DMS114 treated with DMSO at 0.1 percent for 48 hours (cell line): ENCODE results near the gene NT5DC3.

Experiments
- DNase-seq: peaks from one replicate; lab custom pipeline; 2025; ENCODE audit not compliant: unreplicated experiment; lab: John Stamatoyannopoulos, UW

Gene NT5DC3

DNA sequence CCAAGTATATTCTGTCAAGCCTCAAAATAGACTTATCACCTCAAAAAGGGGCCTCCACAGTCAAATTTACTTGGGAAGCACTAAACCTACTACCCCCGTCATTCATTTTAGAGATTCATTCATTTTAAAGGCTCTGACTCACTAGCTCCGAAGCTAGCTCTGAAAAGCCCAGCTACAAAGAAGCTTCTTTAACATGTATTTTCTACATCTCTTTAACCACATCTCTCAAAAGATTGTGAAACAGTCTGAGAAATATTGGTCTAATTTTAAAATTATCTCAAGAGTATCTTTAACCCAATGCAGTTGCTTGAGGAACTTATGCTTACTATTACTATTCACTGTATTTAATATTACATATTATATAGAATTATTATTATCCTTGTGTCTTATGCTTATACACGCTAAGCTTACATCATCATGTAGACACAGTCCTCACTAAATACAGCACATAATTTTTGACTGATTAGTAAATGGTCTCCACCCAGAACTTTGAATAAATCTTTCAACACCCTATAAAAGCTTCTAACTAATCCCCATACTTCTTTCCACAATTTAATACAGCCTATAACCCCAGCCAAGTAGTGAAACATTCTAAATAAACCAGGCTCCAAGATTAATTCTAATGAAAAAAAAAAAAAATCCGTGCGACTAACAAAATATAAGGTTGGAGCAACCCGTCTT, 7.8 kb downstream of the NT5DC3 start:
- no peak for DNase-seq

GRCh38 chr12:103832048-103832997, 8.7 kb downstream of the NT5DC3 start:
- DNase-seq = no peak

GRCh38 chr12:103830730-103831320, 10.2 kb downstream of the NT5DC3 start:
- no peak for DNase-seq

- DNase-seq = no peak
Observed at GRCh38 chr12:103830025-103830725, 10.9 kb downstream of the NT5DC3 start.

DNA sequence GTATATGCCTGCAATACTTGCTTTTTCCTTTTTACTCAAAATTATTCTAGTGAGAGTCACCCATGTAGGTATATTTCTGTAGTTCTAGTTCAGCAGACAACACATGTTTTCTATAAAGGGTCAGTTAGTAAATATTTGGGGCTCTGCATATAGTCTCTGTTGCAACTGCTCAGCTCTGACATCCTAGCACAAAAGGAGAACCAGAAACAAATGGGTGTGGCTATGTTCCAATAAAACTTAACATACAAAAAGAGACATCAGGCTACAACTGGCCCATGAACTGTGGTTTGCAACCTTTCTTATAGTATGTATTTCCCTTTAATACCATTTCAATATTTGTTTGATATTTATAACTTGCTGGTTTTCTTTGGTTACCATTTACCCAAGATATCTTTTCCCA, 11.9 kb downstream of the NT5DC3 start:
- DNase-seq = no peak

GRCh38 chr12:103827911-103828391, 13.1 kb downstream of the NT5DC3 start:
- DNase-seq = no peak

- no peak for DNase-seq
Observed at GRCh38 chr12:103824845-103825244, 16.2 kb downstream of the NT5DC3 start.

DNA sequence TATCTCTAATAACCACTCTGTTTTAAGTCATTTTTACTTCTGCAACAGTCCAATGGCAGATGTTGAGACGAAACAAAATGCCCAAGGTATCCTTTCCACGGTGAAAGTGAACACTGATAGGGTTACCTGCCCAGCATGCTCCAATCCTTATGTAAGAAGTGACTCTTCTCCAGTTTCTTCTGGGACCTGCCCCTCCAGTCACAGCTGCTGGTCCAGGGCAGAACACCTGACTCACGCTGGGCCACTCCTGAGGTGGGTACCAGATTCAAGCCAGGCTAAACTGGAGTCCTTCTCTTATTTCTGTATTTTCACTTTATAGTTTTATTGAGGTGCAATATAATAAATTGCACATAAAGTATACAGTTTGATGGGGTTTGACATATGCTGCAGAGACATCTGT, 16.7 kb downstream of the NT5DC3 start:
- DNase-seq = no peak

GRCh38 chr12:103823871-103824270, 17.2 kb downstream of the NT5DC3 start:
- no peak for DNase-seq

DNA sequence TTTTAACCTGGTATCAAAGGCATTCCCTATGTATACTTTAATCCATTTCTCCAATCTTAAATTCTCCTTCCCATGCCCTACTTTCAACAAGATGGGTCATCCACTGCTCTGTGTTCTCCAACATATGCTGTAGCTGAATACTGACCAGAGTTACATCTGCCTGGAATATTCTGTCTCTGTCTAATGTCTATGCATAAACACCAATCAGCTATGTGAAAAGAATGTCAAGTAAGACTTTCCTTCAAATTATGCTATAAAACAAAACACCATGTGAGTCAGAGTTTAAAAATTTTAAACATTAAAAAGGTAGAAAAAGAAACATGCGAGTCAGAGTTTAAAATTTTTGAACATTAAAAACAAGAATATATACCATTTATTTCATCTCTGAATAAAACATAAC, 19.3 kb downstream of the NT5DC3 start:
- no peak for DNase-seq

- no peak for DNase-seq
Observed at GRCh38 chr12:103820881-103821489, 20.0 kb downstream of the NT5DC3 start.

DNA sequence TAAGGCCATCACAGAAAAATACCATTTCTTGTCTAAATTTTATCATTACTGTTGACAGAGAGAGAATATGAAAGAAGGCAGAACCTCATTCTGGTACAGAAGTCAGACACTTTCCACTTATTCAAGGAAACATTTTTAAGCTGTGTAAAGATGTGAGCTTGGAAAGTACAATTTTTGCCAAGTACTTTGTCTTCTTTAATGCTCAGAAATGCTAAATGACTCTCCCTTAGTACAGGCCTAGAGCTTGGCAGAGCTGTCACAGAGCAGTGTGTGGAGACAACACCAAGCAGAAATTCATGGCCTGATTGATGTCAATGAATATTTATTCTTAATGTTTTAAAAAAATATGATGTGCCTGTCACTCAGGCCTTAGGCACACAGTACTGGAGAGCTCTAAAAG, 20.7 kb downstream of the NT5DC3 start:
- DNase-seq = no peak

- no peak for DNase-seq
Observed at GRCh38 chr12:103819892-103820291, 21.1 kb downstream of the NT5DC3 start.

- DNase-seq = no peak
Observed at GRCh38 chr12:103819312-103819711, 21.7 kb downstream of the NT5DC3 start.

GRCh38 chr12:103817791-103818190, 23.2 kb downstream of the NT5DC3 start:
- no peak for DNase-seq

DNA sequence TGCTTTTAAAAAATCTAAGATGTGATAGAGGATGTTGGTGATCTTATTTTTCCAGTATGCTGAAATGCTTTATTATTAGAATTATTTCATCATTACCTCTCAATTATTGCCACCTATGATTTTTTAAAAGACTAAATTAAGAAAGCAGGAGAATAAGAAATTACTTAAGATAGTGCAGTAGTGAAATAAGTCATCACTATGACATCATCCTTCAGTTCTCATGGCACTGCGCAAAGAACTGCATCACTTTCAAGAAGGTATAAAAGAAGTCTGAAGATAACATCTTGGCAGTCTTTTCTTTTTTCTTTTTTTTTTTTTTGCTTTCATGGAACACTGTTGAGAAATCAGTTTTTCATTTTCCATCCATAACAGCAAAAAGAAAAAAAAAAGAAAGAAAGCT, 24.4 kb downstream of the NT5DC3 start:
- no peak for DNase-seq

DNA sequence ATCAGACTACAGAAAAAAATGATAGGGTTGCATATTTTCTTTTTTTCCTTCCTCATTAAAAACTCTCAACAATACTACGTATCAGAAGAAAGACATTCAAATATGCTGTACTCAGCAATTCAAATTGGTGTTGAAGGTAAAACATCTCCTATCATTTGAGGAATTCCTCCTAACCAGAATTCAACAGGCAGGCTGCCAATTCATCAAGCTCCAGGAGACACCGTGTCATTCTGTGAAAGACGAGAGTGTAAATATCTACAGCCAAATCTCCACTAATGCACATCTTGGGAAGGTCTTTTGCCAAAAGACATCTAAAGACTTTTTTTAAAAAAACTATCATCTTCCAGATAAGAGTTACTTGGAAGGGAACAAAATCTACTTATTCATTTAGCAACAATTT, 26.6 kb downstream of the NT5DC3 start:
- no peak for DNase-seq

GRCh38 chr12:103813949-103814348, 27.1 kb downstream of the NT5DC3 start:
- DNase-seq = no peak

GRCh38 chr12:103813426-103813825, 27.6 kb downstream of the NT5DC3 start:
- no peak for DNase-seq

DNA sequence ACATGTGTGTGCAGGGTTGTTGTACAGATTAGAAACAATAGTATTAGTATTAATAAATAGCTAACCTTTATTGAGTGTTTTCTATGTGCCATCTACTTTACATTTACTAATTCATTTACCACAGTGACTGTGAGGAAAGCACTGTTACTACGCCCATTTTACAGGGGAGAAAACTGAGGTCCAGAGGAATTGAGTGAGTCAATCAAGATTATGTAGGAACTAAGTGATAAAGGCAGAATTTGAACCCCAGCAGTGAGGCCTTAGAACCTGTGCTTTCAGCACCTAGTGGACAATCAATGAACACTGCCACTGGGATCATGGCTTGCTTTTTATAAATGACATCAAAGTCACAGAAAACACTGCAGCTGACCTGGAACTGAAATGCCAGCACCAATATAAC, 28.2 kb downstream of the NT5DC3 start:
- DNase-seq = no peak

DNA sequence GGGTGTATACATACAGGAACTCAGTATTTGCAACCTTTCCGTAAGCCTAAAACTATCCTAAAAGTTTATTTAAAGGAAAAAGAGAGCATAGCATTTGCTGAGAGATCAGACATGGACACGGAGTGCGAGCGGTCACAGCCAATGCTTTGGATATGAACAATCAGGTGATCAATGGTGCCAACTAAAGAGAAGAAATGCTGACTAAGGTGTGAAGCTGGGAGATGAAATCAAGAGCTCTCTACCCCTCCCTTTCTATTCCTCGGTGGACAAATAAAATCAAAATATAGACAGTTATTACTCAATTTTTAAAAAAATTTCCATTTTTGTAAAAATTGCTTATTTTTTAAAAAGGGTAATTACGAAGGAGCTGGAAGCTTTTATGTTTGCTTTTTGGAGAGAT, 29.2 kb downstream of the NT5DC3 start:
- DNase-seq = no peak
